HCT116 (cell line): ENCODE data around the gene SPTBN1. TPM values are rescaled to one million over a fixed set of nuclear protein-coding genes. Genes with fewer than 3 reads are reported as not detected.

ENCODE experiments used
- ATAC-seq: fragments of 200-7000 bp; cut with Tn5 transposase; 2 replicates; pipeline ENCODE4 v1.9.1; 2020; ENCODE audit warnings: mild to moderate bottlenecking, moderate library complexity
- BruUV-seq: library from RNA; stranded (reverse); fragments of 400-500 nt; replicated peaks from 2 replicates; lab custom pipeline; 2021; lab: Mats Ljungman, UMichigan
- CTCF ChIA-PET: fragments of 300-600 bp; sonication (Branson Sonifier 250); formaldehyde crosslinking; loops from one replicate; lab custom pipeline; 2021; ENCODE audit warnings: antibody characterized with exemption; lab: Charles Lee
- POLR2A ChIA-PET: fragments of 300-600, 350-600 bp; sonication (Branson Sonifier 250); formaldehyde crosslinking; loops from one replicate; lab custom pipeline; 2021; ENCODE audit warnings: antibody characterized with exemption; lab: Charles Lee
- RAD21 ChIA-PET, 2 experiments: fragments of 300-600 bp; sonication (Branson Sonifier 250); formaldehyde crosslinking; loops; one replicate each; lab custom pipeline; 2023; ENCODE audit warnings: low total read pairs in 2 of 2; ENCODE audit not compliant: uncharacterized antibody in 2 of 2, unreplicated experiment in 2 of 2, low non-redundant PET in 1 of 2; lab: Charles Lee
- DNase-seq: peaks from one replicate; pipeline ENCODE4 v3.0.0-alpha.2; 2010; ENCODE audit warnings: low read depth, low spot score
- H2AFZ ChIP-seq: fragments of 200-600 bp; shearing (Covaris generic), sonication (generic); 2 replicates; pipeline ENCODE4 v1.6.1; 2017; ENCODE audit warnings: low read depth, mixed run types, mixed read lengths, antibody characterized with exemption, low read length; ENCODE audit not compliant: poor library complexity, severe bottlenecking
- H3K27ac ChIP-seq: 2 replicates; pipeline ENCODE4 v1.5.1; 2012; ENCODE audit warnings: low read depth, low read length
- H3K27me3 ChIP-seq: fragments of 200-600 bp; sonication (generic); 2 replicates; pipeline ENCODE4 v1.6.1; 2016; ENCODE audit warnings: mixed run types, low read length, mixed read lengths; ENCODE audit not compliant: insufficient read depth
- H3K36me3 ChIP-seq, 2 experiments: fragments of 200-500 bp in 1 of 2; fragments of 200-600 bp in 1 of 2; sonication (Bioruptor generic) in 1 of 2; sonication (generic) in 1 of 2; 2 replicates each; pipeline versions ENCODE4 v1.5.1 to v1.6.1; 2014 to 2016; ENCODE audit warnings: low read length in 2 of 2, inconsistent platforms in 1 of 2, mixed read lengths in 1 of 2, mixed run types in 1 of 2; ENCODE audit not compliant: insufficient read depth in 2 of 2, control insufficient read depth in 1 of 2
- H3K4me1 ChIP-seq, 2 experiments: fragments of 200-600 bp in 1 of 2; sonication (generic) in 1 of 2; 2 replicates each; pipeline versions ENCODE4 v1.5.1 to v1.6.1; 2012 to 2017; ENCODE audit warnings: low read length in 2 of 2, inconsistent platforms in 1 of 2, mild to moderate bottlenecking in 1 of 2, mixed read lengths in 1 of 2, mixed run types in 1 of 2, moderate library complexity in 1 of 2; ENCODE audit not compliant: insufficient read depth in 2 of 2, control insufficient read depth in 1 of 2
- H3K4me2 ChIP-seq: fragments of 200-600 bp; sonication (generic); 2 replicates; pipeline ENCODE4 v1.6.1; 2017; ENCODE audit warnings: mixed run types, low read length, mixed read lengths
- H3K4me3 ChIP-seq, 2 experiments: fragments of 200-600 bp in 1 of 2; sonication (generic) in 1 of 2; replicated peaks in 1 of 2; 2 replicates each; pipeline ENCODE4 v1.5.1; 2011 to 2016; ENCODE audit warnings: low read length in 2 of 2, control low read depth in 1 of 2, low read depth in 1 of 2, mild to moderate bottlenecking in 1 of 2, mixed read lengths in 1 of 2, mixed run types in 1 of 2
- H3K79me2 ChIP-seq: fragments of 200-600 bp; sonication (generic); 2 replicates; pipeline ENCODE4 v1.6.1; 2017; ENCODE audit warnings: mild to moderate bottlenecking, mixed run types, low read length, moderate library complexity, mixed read lengths; ENCODE audit not compliant: insufficient read depth
- H3K9ac ChIP-seq: fragments of 200-600 bp; sonication (generic); 2 replicates; pipeline ENCODE4 v1.6.1; 2016; ENCODE audit warnings: low read length, mixed read lengths
- H3K9me2 ChIP-seq: fragments of 200-600 bp; sonication (generic), shearing (Covaris generic); 2 replicates; pipeline ENCODE4 v1.6.1; 2017; ENCODE audit warnings: mixed run types, mild to moderate bottlenecking, moderate library complexity; ENCODE audit not compliant: insufficient read depth
- H3K9me3 ChIP-seq, 2 experiments: fragments of 200-500 bp in 1 of 2; fragments of 200-600 bp in 1 of 2; sonication (Bioruptor generic) in 1 of 2; sonication (generic) in 1 of 2; 2 replicates each; pipeline ENCODE4 v1.6.1; 2014 to 2017; ENCODE audit warnings: low read length in 2 of 2, mixed read lengths in 2 of 2, inconsistent platforms in 1 of 2, low read depth in 1 of 2, mild to moderate bottlenecking in 1 of 2, mixed run types in 1 of 2, moderate library complexity in 1 of 2; ENCODE audit not compliant: control insufficient read depth in 1 of 2, insufficient read depth in 1 of 2
- H4K20me1 ChIP-seq: fragments of 200-600 bp; sonication (generic), shearing (Covaris generic); 2 replicates; pipeline ENCODE4 v1.6.1; 2017; ENCODE audit warnings: mixed run types, mild to moderate bottlenecking, moderate library complexity; ENCODE audit not compliant: insufficient read depth
- CEBPB ChIP-seq: IDR thresholded peaks from 2 replicates; pipeline ENCODE4 v1.6.1; 2012; ENCODE audit warnings: low read depth
- EZH2 ChIP-seq: fragments of 200-600 bp; sonication (generic); IDR thresholded peaks from 2 replicates; pipeline ENCODE4 v1.6.1; 2017; ENCODE audit warnings: antibody characterized with exemption, mixed run types
- EZH2phosphoT487 ChIP-seq: fragments of 200-600 bp; IDR thresholded peaks from 2 replicates; pipeline ENCODE4 v1.6.1; 2018; ENCODE audit warnings: antibody characterized with exemption, borderline replicate concordance
- FOSL1 ChIP-seq: IDR thresholded peaks from 2 replicates; pipeline ENCODE4 v1.6.1; 2012; ENCODE audit warnings: low read depth
- JUND ChIP-seq: IDR thresholded peaks from 2 replicates; pipeline ENCODE4 v1.6.1; 2012
- POLR2A ChIP-seq: IDR thresholded peaks from 2 replicates; pipeline ENCODE4 v1.7.0; 2011; ENCODE audit warnings: borderline replicate concordance; ENCODE audit not compliant: insufficient read depth, insufficient read length; ENCODE audit errors: extremely low read depth
- POLR2AphosphoS5 ChIP-seq: IDR thresholded peaks from 2 replicates; pipeline ENCODE4 v1.6.1; 2011; ENCODE audit warnings: mild to moderate bottlenecking, low read depth, low read length, moderate library complexity
- SP1 ChIP-seq: IDR thresholded peaks from 2 replicates; pipeline ENCODE4 v1.6.1; 2012; ENCODE audit warnings: low read depth
- ZFX ChIP-seq: fragments of 450-650 bp; IDR thresholded peaks from 2 replicates; pipeline ENCODE4 v1.6.1; 2017
- intact Hi-C: fragments of 100-400 bp; cut with micrococcal nuclease; formaldehyde crosslinking; loops from 2 replicates; pipeline ENCODE4 v1.10.0; 2022
- total RNA-seq: library from RNA; stranded (reverse); gene quantifications from one replicate; pipeline ENCODE4 v1.2.1, GENCODE V29; 2021; ENCODE audit not compliant: unreplicated experiment
- TF ChIP-seq, protein P1 (sequence below): IDR thresholded peaks from 2 replicates; pipeline ENCODE4 v1.6.1; 2012
- TF ChIP-seq, protein P2 (sequence below), 3 experiments: fragments of 200-600 bp in 1 of 3; sonication (generic) in 1 of 3; IDR thresholded peaks in 2 of 3; conservative IDR thresholded peaks in 1 of 3; 2 replicates each; pipeline ENCODE4 v1.5.1; 2012 to 2017; ENCODE audit warnings: low read depth in 2 of 3, low read length in 2 of 3, antibody characterized with exemption in 1 of 3, borderline replicate concordance in 1 of 3, control low read depth in 1 of 3, mild to moderate bottlenecking in 1 of 3, mixed read lengths in 1 of 3, mixed run types in 1 of 3, moderate library complexity in 1 of 3; ENCODE audit not compliant: insufficient read depth in 1 of 3
- TF ChIP-seq, protein P3 (sequence below): IDR thresholded peaks from 2 replicates; pipeline ENCODE4 v1.6.1; 2012; ENCODE audit warnings: low read depth
- TF ChIP-seq, protein P4 (sequence below): IDR thresholded peaks from 2 replicates; pipeline ENCODE4 v1.6.1; 2012

Gene SPTBN1
- total RNA-seq, 1 experiment from 2014 or later, result 84.4 TPM

DNA sequence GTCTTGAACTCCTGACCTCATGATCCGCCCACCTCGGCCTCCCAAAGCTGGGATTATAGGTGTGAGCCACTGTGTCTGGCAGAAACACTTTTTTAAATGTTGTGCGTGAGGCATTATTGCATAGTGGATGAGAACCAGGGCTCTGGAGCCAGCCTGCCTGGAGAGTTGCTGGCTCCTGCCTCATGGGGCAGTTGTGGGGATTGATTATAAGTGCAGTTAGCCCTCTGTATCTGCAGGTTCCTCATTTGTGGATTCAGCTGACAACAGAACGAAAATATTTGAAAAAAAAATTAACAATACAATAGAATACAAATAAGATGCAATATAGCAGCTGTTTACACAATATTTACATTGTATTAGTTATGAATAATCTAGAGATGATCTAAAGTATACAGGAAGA lies 137.9 kb downstream of the SPTBN1 start (continued):
- TF ChIP-seq EZH2phosphoT487 (no peak), ZFX (no peak), EZH2 (no peak), POLR2AphosphoS5 (no peak), POLR2A (no peak), CEBPB (no peak)
- TF ChIP-seq, protein P1, sequence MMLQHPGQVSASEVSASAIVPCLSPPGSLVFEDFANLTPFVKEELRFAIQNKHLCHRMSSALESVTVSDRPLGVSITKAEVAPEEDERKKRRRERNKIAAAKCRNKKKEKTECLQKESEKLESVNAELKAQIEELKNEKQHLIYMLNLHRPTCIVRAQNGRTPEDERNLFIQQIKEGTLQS, result no peak
- TF ChIP-seq, protein P2, sequence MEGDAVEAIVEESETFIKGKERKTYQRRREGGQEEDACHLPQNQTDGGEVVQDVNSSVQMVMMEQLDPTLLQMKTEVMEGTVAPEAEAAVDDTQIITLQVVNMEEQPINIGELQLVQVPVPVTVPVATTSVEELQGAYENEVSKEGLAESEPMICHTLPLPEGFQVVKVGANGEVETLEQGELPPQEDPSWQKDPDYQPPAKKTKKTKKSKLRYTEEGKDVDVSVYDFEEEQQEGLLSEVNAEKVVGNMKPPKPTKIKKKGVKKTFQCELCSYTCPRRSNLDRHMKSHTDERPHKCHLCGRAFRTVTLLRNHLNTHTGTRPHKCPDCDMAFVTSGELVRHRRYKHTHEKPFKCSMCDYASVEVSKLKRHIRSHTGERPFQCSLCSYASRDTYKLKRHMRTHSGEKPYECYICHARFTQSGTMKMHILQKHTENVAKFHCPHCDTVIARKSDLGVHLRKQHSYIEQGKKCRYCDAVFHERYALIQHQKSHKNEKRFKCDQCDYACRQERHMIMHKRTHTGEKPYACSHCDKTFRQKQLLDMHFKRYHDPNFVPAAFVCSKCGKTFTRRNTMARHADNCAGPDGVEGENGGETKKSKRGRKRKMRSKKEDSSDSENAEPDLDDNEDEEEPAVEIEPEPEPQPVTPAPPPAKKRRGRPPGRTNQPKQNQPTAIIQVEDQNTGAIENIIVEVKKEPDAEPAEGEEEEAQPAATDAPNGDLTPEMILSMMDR (IDR thresholded peaks at IDR 0.05 in 2 of 3, conservative IDR thresholded peaks at IDR 0.05 in 1 of 3; ENCODE audit: borderline replicate concordance in 1 of 3, insufficient read depth in 1 of 3, low read depth in 2 of 3, low read length in 2 of 3), result no peak

DNA sequence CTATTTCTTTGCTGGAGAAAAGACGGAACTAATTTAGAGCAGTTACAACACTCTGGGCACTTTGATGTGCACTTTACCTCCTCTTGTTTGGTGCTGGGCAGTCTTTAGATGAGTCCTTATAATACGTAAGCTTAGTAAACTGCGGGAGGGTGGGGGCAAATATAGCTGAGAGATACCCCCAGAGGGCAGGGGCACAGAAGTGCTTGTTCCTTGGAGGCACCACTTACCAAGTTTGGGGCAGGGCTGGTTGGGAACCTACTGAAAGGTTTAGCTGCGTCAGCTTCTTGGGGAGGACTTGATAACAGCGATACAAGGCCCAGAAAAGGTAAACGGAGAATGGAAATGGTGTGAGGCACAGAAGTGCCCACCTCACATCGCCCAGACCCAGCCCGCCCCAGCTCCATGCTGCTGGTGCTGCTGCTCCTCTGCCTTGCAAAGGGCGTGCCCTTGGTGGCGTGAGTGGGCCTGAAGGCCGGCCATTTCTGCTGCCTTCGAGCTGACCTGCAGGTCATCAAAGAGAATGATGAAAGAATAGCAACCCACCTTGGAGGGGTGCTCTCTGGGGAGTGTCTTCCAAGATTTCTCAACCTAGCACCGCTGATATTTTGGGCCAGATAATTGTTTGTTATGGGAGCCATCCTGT lies 139.2 kb downstream of the SPTBN1 start:
- Histone ChIP-seq H3K9me3 (no peaks in the 10 kb centered on the region), H4K20me1 (no peaks in the 10 kb centered on the region), H3K4me1 (peaks cover 0 to 15% of the 10 kb centered on the region in 2 experiments; a peak in 1 of 4 replicates), H3K27ac (no peak overlapping the region), H2AFZ (no peak overlapping the region), H3K79me2 (peaks cover 72% of the 10 kb centered on the region), H3K27me3 (no peaks in the 10 kb centered on the region), H3K9me2 (no peaks in the 10 kb centered on the region), H3K9ac (no peak overlapping the region), H3K4me2 (no peak overlapping the region), H3K4me3 (no peak overlapping the region), H3K36me3 (0 out of 4 replicates have a peak, but pooled peaks cover 0 to 4% of the 10 kb centered on the region in 2 experiments)
- no peak for DNase-seq
- CTCF ChIA-PET, result no interaction called here
- RAD21 ChIA-PET, result no interaction called here
- no peak for ATAC-seq
- intact Hi-C loops, result no loop called here
- POLR2A ChIA-PET, result interaction anchor here (0.7 kb wide), 1 partner anchor 128 kb away, joined by 5 read pairs; no protein-coding TSS in a partner anchor
- no TSS peak for BruUV-seq
- TF ChIP-seq JUND, result no peak
- no peak for TF ChIP-seq FOSL1
- TF ChIP-seq, protein P3, sequence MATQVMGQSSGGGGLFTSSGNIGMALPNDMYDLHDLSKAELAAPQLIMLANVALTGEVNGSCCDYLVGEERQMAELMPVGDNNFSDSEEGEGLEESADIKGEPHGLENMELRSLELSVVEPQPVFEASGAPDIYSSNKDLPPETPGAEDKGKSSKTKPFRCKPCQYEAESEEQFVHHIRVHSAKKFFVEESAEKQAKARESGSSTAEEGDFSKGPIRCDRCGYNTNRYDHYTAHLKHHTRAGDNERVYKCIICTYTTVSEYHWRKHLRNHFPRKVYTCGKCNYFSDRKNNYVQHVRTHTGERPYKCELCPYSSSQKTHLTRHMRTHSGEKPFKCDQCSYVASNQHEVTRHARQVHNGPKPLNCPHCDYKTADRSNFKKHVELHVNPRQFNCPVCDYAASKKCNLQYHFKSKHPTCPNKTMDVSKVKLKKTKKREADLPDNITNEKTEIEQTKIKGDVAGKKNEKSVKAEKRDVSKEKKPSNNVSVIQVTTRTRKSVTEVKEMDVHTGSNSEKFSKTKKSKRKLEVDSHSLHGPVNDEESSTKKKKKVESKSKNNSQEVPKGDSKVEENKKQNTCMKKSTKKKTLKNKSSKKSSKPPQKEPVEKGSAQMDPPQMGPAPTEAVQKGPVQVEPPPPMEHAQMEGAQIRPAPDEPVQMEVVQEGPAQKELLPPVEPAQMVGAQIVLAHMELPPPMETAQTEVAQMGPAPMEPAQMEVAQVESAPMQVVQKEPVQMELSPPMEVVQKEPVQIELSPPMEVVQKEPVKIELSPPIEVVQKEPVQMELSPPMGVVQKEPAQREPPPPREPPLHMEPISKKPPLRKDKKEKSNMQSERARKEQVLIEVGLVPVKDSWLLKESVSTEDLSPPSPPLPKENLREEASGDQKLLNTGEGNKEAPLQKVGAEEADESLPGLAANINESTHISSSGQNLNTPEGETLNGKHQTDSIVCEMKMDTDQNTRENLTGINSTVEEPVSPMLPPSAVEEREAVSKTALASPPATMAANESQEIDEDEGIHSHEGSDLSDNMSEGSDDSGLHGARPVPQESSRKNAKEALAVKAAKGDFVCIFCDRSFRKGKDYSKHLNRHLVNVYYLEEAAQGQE, result no peak
- TF ChIP-seq ZFX, result no peak
- no peak for TF ChIP-seq POLR2AphosphoS5
- TF ChIP-seq, protein P4, sequence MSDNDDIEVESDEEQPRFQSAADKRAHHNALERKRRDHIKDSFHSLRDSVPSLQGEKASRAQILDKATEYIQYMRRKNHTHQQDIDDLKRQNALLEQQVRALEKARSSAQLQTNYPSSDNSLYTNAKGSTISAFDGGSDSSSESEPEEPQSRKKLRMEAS, result no peak
- TF ChIP-seq EZH2phosphoT487, result no peak
- TF ChIP-seq SP1, result no peak
- TF ChIP-seq, protein P2 (IDR thresholded peaks at IDR 0.05 in 2 of 3, conservative IDR thresholded peaks at IDR 0.05 in 1 of 3; ENCODE audit: borderline replicate concordance in 1 of 3, insufficient read depth in 1 of 3, low read depth in 2 of 3, low read length in 2 of 3), result no peak
